Spleen (tissue), 7 donors: ENCODE data around the gene RHCE.

Experiments
- POLR2A ChIP-seq, 3 donors: fragments of 450-650 bp; IDR thresholded peaks; one replicate each; pipeline ENCODE4 v1.5.1; 2017; ENCODE audit warnings: antibody characterized with exemption in 3 of 3, mild to moderate bottlenecking in 1 of 3
- TF ChIP-seq, protein P1 (sequence below), 11 experiments: fragments of 200-600 bp in 7 of 11; fragments of 450-650 bp in 4 of 11; sonication (generic) in 4 of 11; IDR thresholded peaks in 8 of 11; conservative IDR thresholded peaks in 3 of 11; 1 replicate in 7 of 11; 2 replicates in 4 of 11; pipeline versions ENCODE4 v1.4.0 to v1.8.0; 2016 to 2021; ENCODE audit warnings: antibody characterized with exemption in 11 of 11, inconsistent platforms in 4 of 11, mild to moderate bottlenecking in 1 of 11
- donor health status: DM: no; HTN: no; CAD: no; lungs with moderate emphysema.
- donor health status: DM: no; HTN: no; CAD: no.
- donor health status: DM: no; HTN: no; CAD: no.

GRCh38 chr1:25349606-25350005, 71.0 kb downstream of the RHCE start:
- no peak for TF ChIP-seq POLR2A (IDR thresholded peaks at IDR 0.05)
- TF ChIP-seq, protein P1, sequence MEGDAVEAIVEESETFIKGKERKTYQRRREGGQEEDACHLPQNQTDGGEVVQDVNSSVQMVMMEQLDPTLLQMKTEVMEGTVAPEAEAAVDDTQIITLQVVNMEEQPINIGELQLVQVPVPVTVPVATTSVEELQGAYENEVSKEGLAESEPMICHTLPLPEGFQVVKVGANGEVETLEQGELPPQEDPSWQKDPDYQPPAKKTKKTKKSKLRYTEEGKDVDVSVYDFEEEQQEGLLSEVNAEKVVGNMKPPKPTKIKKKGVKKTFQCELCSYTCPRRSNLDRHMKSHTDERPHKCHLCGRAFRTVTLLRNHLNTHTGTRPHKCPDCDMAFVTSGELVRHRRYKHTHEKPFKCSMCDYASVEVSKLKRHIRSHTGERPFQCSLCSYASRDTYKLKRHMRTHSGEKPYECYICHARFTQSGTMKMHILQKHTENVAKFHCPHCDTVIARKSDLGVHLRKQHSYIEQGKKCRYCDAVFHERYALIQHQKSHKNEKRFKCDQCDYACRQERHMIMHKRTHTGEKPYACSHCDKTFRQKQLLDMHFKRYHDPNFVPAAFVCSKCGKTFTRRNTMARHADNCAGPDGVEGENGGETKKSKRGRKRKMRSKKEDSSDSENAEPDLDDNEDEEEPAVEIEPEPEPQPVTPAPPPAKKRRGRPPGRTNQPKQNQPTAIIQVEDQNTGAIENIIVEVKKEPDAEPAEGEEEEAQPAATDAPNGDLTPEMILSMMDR (IDR thresholded peaks at IDR 0.05 in 8 of 11, conservative IDR thresholded peaks at IDR 0.05 in 3 of 11), result no peak
